Tibial nerve (tissue), 4 donors: ENCODE data around the gene ITPKB.

Experiments
- EP300 ChIP-seq, 2 donors: sonication (generic); formaldehyde crosslinking; IDR thresholded peaks; one replicate each; pipeline ENCODE4 v1.6.1; 2017; ENCODE audit warnings: antibody characterized with exemption in 2 of 2, mild to moderate bottlenecking in 1 of 2
- POLR2A ChIP-seq, 2 donors: fragments of 450-650 bp; IDR thresholded peaks; one replicate each; pipeline ENCODE4 v1.6.1; 2017; ENCODE audit warnings: antibody characterized with exemption in 2 of 2, mild to moderate bottlenecking in 2 of 2, moderate library complexity in 2 of 2
- TF ChIP-seq, protein P1 (sequence below), 5 experiments: fragments of 200-600 bp in 3 of 5; fragments of 450-650 bp in 2 of 5; sonication (generic) in 3 of 5; IDR thresholded peaks; one replicate each; pipeline ENCODE4 v1.5.1; 2016 to 2019; ENCODE audit warnings: antibody characterized with exemption in 5 of 5, mild to moderate bottlenecking in 3 of 5, moderate library complexity in 2 of 5

DNA sequence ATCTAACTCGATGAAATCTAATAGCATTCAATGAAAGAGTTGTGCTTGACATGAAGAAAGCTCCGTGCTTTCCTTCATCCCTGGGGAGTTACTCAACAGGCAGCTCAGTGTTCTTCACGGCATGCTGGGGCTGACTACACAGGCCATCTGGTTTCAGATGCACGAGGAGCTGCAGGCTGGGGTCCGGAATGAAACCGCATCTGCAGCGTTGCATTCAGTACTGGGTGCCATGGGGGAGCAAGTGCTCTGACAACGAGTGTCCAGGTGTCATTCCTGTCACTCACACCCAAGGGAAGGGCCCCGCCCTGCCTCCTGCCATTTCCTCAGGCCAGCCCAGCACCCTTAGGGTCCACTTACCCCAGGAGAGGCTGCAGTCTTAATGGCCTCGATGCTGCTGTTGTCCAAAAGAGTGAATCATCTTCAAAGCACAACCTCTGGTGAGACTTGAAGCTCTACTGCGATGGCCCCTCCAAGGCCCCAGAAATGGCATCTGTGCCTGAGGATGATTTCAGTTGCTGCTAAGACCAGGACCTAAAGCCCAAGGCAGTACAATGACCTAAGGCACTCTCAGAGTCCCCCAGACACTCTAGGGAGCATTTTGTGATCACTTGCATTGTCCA lies 129.1 kb downstream of the ITPKB start:
- TF ChIP-seq POLR2A (IDR thresholded peaks at IDR 0.05) (no peak), EP300 (IDR thresholded peaks at IDR 0.05) (peak in 1 of 2 donors; percentile 37)
- TF ChIP-seq, protein P1, sequence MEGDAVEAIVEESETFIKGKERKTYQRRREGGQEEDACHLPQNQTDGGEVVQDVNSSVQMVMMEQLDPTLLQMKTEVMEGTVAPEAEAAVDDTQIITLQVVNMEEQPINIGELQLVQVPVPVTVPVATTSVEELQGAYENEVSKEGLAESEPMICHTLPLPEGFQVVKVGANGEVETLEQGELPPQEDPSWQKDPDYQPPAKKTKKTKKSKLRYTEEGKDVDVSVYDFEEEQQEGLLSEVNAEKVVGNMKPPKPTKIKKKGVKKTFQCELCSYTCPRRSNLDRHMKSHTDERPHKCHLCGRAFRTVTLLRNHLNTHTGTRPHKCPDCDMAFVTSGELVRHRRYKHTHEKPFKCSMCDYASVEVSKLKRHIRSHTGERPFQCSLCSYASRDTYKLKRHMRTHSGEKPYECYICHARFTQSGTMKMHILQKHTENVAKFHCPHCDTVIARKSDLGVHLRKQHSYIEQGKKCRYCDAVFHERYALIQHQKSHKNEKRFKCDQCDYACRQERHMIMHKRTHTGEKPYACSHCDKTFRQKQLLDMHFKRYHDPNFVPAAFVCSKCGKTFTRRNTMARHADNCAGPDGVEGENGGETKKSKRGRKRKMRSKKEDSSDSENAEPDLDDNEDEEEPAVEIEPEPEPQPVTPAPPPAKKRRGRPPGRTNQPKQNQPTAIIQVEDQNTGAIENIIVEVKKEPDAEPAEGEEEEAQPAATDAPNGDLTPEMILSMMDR (IDR thresholded peaks at IDR 0.05), result no peak
